WI38 (cell line): ENCODE results near the gene DUSP18.

ENCODE experiments used
- H3K4me3 ChIP-seq: 2 replicates; pipeline ENCODE4 v1.5.1; 2011; ENCODE audit warnings: low read depth, mild to moderate bottlenecking, control low read depth, low read length
- TF ChIP-seq, protein P1 (sequence below): IDR thresholded peaks from 2 replicates; pipeline ENCODE4 v1.5.1; 2012; ENCODE audit warnings: low read depth, mild to moderate bottlenecking, control low read depth, low read length

The DUSP18 gene

DNA sequence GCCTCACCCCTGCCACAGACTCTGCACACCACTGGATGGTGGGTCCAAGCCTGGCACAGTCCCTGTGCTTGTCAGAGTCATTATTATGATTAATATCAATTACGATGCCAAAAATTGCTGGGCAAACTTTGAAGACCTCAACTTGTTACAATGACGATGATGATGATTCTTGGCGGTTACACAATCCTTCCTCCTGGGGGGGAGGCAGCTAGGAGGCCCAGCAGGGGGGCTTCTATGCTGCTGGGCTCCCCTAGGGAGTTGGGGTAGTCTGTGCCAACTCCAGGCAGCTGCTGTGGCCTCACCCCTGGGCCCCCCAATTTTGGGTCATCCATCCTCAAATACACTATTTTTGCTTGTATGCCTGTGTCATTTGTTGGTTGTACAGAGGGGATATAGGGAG, 20.1 kb downstream of the DUSP18 start:
- H3K4me3 ChIP-seq = no peak overlapping the region
- TF ChIP-seq, protein P1, sequence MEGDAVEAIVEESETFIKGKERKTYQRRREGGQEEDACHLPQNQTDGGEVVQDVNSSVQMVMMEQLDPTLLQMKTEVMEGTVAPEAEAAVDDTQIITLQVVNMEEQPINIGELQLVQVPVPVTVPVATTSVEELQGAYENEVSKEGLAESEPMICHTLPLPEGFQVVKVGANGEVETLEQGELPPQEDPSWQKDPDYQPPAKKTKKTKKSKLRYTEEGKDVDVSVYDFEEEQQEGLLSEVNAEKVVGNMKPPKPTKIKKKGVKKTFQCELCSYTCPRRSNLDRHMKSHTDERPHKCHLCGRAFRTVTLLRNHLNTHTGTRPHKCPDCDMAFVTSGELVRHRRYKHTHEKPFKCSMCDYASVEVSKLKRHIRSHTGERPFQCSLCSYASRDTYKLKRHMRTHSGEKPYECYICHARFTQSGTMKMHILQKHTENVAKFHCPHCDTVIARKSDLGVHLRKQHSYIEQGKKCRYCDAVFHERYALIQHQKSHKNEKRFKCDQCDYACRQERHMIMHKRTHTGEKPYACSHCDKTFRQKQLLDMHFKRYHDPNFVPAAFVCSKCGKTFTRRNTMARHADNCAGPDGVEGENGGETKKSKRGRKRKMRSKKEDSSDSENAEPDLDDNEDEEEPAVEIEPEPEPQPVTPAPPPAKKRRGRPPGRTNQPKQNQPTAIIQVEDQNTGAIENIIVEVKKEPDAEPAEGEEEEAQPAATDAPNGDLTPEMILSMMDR = no peak

DNA sequence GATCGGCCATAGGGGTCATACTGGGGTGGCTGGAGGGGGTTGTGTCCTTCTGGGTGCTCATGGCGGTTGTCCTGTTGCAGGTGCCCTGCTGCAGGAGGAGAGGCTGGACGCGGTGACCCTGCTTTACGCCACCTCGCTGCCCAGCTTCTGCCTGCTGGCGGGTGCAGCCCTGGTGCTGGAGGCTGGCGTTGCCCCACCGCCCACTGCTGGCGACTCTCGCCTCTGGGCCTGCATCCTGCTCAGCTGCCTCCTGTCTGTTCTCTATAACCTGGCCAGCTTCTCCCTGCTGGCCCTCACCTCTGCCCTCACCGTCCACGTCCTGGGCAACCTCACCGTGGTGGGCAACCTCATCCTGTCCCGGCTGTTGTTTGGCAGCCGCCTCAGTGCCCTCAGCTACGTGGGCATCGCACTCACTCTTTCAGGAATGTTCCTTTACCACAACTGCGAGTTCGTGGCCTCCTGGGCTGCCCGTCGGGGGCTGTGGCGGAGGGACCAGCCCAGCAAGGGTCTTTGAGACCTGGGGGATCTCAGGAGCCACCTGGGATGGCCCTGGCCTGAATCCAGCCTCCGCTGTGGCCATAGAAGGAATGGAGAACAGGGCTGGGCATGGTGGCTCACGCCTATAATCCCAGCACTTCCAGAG, 21.0 kb downstream of the DUSP18 start:
- TF ChIP-seq, protein P1 = no peak

DNA sequence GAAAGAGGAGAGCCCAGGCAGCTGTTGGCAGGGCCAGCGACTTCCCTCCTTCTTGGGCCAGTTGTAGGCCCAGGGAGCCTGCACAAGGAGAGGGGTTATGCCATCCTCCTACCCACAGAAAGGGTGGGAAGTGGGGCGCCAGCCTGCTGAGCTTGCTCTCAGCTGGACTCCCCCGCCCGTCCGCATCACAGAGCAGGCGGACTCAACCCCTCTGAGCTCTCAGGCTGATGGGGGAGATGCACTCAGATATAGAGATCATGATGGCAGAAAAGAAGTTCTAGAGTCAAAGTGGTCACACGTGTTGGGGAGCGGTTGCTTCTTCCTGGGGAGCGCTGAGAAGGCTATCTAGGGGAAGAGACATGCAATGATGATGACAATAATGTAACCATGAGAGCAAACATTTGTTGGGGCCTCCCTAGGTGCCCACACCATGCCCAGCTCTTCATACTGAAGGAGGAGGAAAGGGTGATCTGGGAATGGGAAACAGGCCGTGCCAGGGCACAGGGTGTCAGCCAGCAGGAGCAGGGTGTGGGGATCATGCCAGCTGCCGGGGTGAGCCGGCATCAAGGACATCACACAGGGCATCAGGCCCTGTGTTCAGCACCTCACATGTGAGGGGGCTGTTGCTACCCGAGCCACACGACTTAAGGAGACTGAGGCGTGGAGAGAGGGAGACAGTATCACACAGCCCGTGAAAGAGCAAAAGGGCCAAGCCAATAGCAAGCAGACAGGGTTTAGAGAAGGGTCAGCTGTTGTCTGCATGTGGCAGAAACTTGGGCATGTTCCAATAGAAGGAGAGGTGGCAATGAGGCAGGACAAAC, 24.4 kb downstream of the DUSP18 start:
- TF ChIP-seq, protein P1 = no peak

More for the DNA sequence above, 21.0 kb downstream of the DUSP18 start:
- no peak overlapping the region for H3K4me3 ChIP-seq

DNA sequence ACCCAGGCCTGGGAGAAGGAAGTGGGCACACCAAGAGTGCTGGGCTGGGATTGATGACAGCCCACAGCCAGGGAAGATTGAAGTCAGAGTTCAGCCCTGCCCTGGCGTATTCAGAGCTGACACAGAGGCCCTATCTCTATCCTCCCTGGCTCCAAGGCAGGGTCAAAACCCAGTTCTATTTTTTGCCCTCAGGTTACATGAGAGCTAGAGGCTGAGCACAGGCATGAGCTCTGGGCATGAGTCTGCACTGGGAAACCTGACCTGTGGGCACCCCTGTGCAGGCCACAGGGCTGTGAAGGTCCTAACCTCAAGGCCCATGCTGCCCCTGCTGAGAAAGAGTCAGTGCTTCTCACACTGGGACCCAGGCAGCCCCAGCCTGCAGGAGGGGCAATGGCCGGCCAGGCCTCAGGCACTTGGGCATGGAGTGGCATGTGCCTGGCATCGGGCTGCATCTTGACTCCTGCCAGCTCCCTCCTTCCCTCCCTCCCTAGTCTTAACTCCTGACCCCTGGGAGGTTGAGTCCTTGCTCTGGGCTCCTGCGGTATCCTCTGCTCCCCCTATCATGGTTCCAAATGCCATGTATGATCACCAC, 26.7 kb downstream of the DUSP18 start:
- TF ChIP-seq, protein P1 = no peak

More for the DNA sequence above, 24.4 kb downstream of the DUSP18 start:
- no peak overlapping the region for H3K4me3 ChIP-seq

DNA sequence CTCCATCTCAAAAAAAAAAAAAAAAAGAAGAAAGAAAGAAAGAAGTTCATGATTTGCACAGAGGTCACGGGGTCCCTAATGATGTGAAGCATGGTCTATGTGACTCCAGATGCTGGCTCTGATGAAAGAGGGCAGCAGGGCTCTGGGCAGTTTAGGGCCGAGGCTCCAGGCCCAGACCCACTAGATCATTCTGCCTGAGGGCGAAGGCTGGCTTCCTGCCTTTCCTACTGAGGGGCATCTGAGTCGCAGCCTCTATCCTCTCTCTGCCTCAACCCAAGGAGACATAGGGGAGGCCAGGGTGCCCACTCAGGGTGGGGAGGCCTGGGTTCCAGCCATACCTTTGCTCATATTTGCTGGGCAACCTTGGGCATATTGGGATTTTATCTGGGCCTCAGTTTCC, 27.3 kb downstream of the DUSP18 start:
- TF ChIP-seq, protein P1 = no peak
- H3K4me3 ChIP-seq = no peak overlapping the region

More for the DNA sequence above, 26.7 kb downstream of the DUSP18 start:
- no peak overlapping the region for H3K4me3 ChIP-seq

DNA sequence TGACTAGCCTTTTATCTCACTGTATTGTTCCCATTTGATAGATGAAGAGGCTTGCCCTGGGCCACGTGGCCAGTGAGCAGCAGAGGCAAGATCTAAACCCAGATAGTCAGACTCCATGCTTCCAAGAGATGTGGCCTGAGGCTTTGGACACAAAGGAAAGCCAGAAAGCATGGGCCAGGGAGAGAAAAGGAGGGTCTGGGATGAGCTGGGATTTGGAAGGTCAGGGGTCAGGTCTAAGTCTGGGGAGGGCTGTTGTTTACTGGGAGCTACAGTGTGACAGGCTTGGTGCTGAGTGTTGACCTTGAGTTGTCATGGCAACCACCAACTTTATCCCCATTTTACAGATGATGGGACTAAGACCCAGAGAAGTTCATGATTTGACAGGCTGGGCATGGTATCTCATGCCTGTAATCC, 30.0 kb downstream of the DUSP18 start:
- TF ChIP-seq, protein P1 = no peak
- H3K4me3 ChIP-seq = no peak overlapping the region
